Endothelial cell of umbilical vein (primary cell): ENCODE data around the gene SIPA1L2. TPM values are rescaled to one million over a fixed set of nuclear protein-coding genes. Genes with fewer than 3 reads are reported as not detected.

Source experiments
- BruUV-seq: library from RNA; stranded (reverse); fragments of 400-500 nt; replicated peaks from 2 replicates; lab custom pipeline; 2021; lab: Mats Ljungman, UMichigan
- CTCF ChIA-PET: fragments of 300-600, 350-600 bp; sonication (Branson Sonifier 250); formaldehyde crosslinking; loops from one replicate; lab custom pipeline; 2021; ENCODE audit warnings: antibody characterized with exemption, inconsistent platforms; lab: Charles Lee
- POLR2A ChIA-PET: fragments of 300-600, 350-600 bp; sonication (Branson Sonifier 250); formaldehyde crosslinking; loops from one replicate; lab custom pipeline; 2021; ENCODE audit warnings: antibody characterized with exemption, inconsistent platforms; lab: Charles Lee
- DNase-seq: peaks from one replicate; pipeline ENCODE4 v3.0.0-alpha.2; 2011; ENCODE audit warnings: low read depth, low spot score
- FAIRE-seq: peaks from 2 replicates; lab custom pipeline; 2011; peaks lifted over from hg19 to GRCh38; lab: Jason Lieb, UNC
- H2AFZ ChIP-seq: 2 replicates; pipeline ENCODE4 v1.6.0; 2012; ENCODE audit warnings: low read depth, low read length, control low read depth, inconsistent platforms
- H3K27ac ChIP-seq: 2 replicates; pipeline ENCODE4 v1.5.1; 2011; ENCODE audit warnings: low read depth, mild to moderate bottlenecking, control low read depth, low read length, moderate library complexity; ENCODE audit not compliant: insufficient read depth
- H3K27me3 ChIP-seq, 2 experiments: 2 replicates each; pipeline versions ENCODE4 v1.6.0 to v1.6.1; 2011; ENCODE audit warnings: low read length in 2 of 2, mixed read lengths in 1 of 2; ENCODE audit not compliant: control insufficient read depth in 2 of 2, insufficient read depth in 2 of 2
- H3K36me3 ChIP-seq, 2 experiments: 2 replicates in 1 of 2; 3 replicates in 1 of 2; pipeline ENCODE4 v1.5.1; 2011; ENCODE audit warnings: low read length in 2 of 2, mild to moderate bottlenecking in 1 of 2, moderate library complexity in 1 of 2; ENCODE audit not compliant: control insufficient read depth in 2 of 2, insufficient read depth in 2 of 2; ENCODE audit errors: extremely low read depth in 1 of 2
- H3K4me1 ChIP-seq: 3 replicates; pipeline ENCODE4 v1.5.1; 2011; ENCODE audit warnings: mild to moderate bottlenecking, low read length; ENCODE audit not compliant: control insufficient read depth, insufficient read depth; ENCODE audit errors: extremely low read depth
- H3K4me2 ChIP-seq: 2 replicates; pipeline ENCODE4 v1.6.1; 2011; ENCODE audit warnings: low read length, control low read depth, mixed read lengths; ENCODE audit not compliant: insufficient read depth
- H3K4me3 ChIP-seq, 3 experiments: fragments of 200-600 bp in 1 of 3; sonication (generic), shearing (Covaris generic) in 1 of 3; replicated peaks in 1 of 3; 2 replicates each; pipeline ENCODE4 v1.5.1; 2011 to 2016; ENCODE audit warnings: control low read depth in 3 of 3, low read length in 3 of 3, mild to moderate bottlenecking in 2 of 3, inconsistent platforms in 1 of 3, low read depth in 1 of 3, moderate library complexity in 1 of 3; ENCODE audit not compliant: insufficient read depth in 1 of 3
- H3K79me2 ChIP-seq: 2 replicates; pipeline ENCODE4 v1.6.0; 2012; ENCODE audit warnings: low read length, inconsistent platforms; ENCODE audit not compliant: control insufficient read depth, insufficient read depth
- H3K9ac ChIP-seq: replicated peaks from 2 replicates; pipeline ENCODE3; 2011; ENCODE audit warnings: low read length, control low read depth; ENCODE audit not compliant: insufficient read depth; ENCODE audit errors: extremely low read depth
- H3K9me1 ChIP-seq: replicated peaks from 3 replicates; pipeline ENCODE4 v1.6.0; 2011; ENCODE audit warnings: mild to moderate bottlenecking, low read length; ENCODE audit not compliant: control insufficient read depth, insufficient read depth; ENCODE audit errors: extremely low read depth
- H3K9me3 ChIP-seq: replicated peaks from 2 replicates; pipeline ENCODE4 v1.5.1; 2012; ENCODE audit warnings: low read length, inconsistent platforms; ENCODE audit not compliant: control insufficient read depth, insufficient read depth
- H4K20me1 ChIP-seq: replicated peaks from 2 replicates; pipeline ENCODE3; 2011; ENCODE audit warnings: mild to moderate bottlenecking, low read length; ENCODE audit not compliant: control insufficient read depth, insufficient read depth; ENCODE audit errors: extremely low read depth
- CTCF ChIP-seq, 2 donors: IDR thresholded peaks; 1 replicate in 1 of 2; 2 replicates in 1 of 2; pipeline ENCODE4 v1.5.1; 2011; ENCODE audit warnings: low read length in 2 of 2, mild to moderate bottlenecking in 2 of 2, moderate library complexity in 2 of 2, control low read depth in 1 of 2, inconsistent platforms in 1 of 2, low read depth in 1 of 2; ENCODE audit not compliant: insufficient read depth in 1 of 2; ENCODE audit errors: extremely low read depth in 1 of 2
- EZH2 ChIP-seq: IDR thresholded peaks from 2 replicates; pipeline ENCODE4 v1.6.1; 2012; ENCODE audit warnings: borderline replicate concordance, low read depth, mild to moderate bottlenecking, moderate library complexity, low read length, inconsistent platforms; ENCODE audit not compliant: severe bottlenecking
- FOS ChIP-seq: IDR thresholded peaks from 2 replicates; pipeline ENCODE4 v1.6.1; 2011; ENCODE audit warnings: mild to moderate bottlenecking, low read length, moderate library complexity, borderline replicate concordance; ENCODE audit not compliant: insufficient read depth
- GATA2 ChIP-seq: IDR thresholded peaks from 2 replicates; pipeline ENCODE4 v1.7.0; 2011; ENCODE audit warnings: low read depth, mild to moderate bottlenecking, moderate library complexity, mixed read lengths, low read length; ENCODE audit not compliant: insufficient read length, insufficient read depth
- JUN ChIP-seq: IDR thresholded peaks from 2 replicates; pipeline ENCODE4 v1.6.1; 2011; ENCODE audit warnings: borderline replicate concordance, low read depth; ENCODE audit not compliant: insufficient read length, insufficient read depth
- MAX ChIP-seq: IDR thresholded peaks from 2 replicates; pipeline ENCODE4 v1.6.1; 2011; ENCODE audit not compliant: insufficient read depth, insufficient read length
- MYC ChIP-seq: IDR thresholded peaks from one replicate; pipeline ENCODE4 v1.6.1; 2011; ENCODE audit warnings: mild to moderate bottlenecking, low read depth, low read length
- POLR2A ChIP-seq: IDR thresholded peaks from 2 replicates; pipeline ENCODE4 v1.6.1; 2012; ENCODE audit warnings: low read depth, mild to moderate bottlenecking, control low read depth, low read length
- POLR2AphosphoS5 ChIP-seq: IDR thresholded peaks from 2 replicates; pipeline ENCODE4 v1.6.1; 2012; ENCODE audit warnings: low read depth, mild to moderate bottlenecking, control low read depth, low read length, moderate library complexity; ENCODE audit not compliant: insufficient read depth
- dilution Hi-C: fragments of 300-500 bp; cut with MboI; formaldehyde crosslinking; loops from one replicate; pipeline ENCODE4 v1.15.0; 2019; ENCODE audit warnings: low sequenced_read_pairs; ENCODE audit not compliant: extremely low pct_ligation_motif_present
- intact Hi-C: fragments of 100-400 bp; cut with micrococcal nuclease; formaldehyde crosslinking; loops from one replicate; pipeline ENCODE4 v1.10.0; 2022
- polyA plus RNA-seq, 4 experiments: library from polyadenylated mRNA; depleted of rRNA in 3 of 4; stranded (reverse) in 3 of 4; unstranded in 1 of 4; fragments of >200 nt; gene quantifications; 2 replicates each; pipeline versions ENCODE4 v1.2.1 to v1.2.3, GENCODE V29; 2011 to 2012; ENCODE audit warnings: missing spikeins in 1 of 4
- total RNA-seq: library from RNA; stranded (reverse); gene quantifications from 2 replicates; pipeline ENCODE4 v1.2.3, GENCODE V29; 2021

SIPA1L2 gene
- total and polyA plus RNA-seq, 2 donors (not counting 3 experiments of a cell fraction or from before 2014, with no cell fraction given), result 3.6 to 12.8 TPM

- FAIRE-seq (no peak), DNase-seq (no peak)
- H3K27me3 ChIP-seq, result no peaks in the 10 kb centered on the region
- peak overlapping the region; percentile 75 for H2AFZ ChIP-seq
- no peak overlapping the region for H3K9ac ChIP-seq
- BruUV-seq, result no TSS peak
- H3K9me3 ChIP-seq, result no peaks in the 10 kb centered on the region
- dilution Hi-C loops (no loop called here), intact Hi-C loops (loop anchor here (1.0 to 5.0 kb wide), 4 partner anchors 157 to 606 kb away; no protein-coding TSS in a partner anchor)
- H3K36me3 ChIP-seq, result no peaks in the 10 kb centered on the region
- ChIA-PET POLR2A (no interaction called here), CTCF (interaction anchor here (1.2 to 2.0 kb wide), 5 partner anchors 317 to 606 kb away, joined by 3 to 9 read pairs (median 5); no protein-coding TSS in a partner anchor)
- peaks cover 6% of the 10 kb centered on the region for H3K4me1 ChIP-seq
- H3K4me2 ChIP-seq, result no peak overlapping the region
- no peak overlapping the region for H3K27ac ChIP-seq
- H3K4me3 ChIP-seq, result no peak overlapping the region
- no peaks in the 10 kb centered on the region for H4K20me1 ChIP-seq
- TF ChIP-seq JUN, result no peak
- no peak for TF ChIP-seq MAX
- no peak for TF ChIP-seq EZH2
- TF ChIP-seq POLR2AphosphoS5, result no peak
- TF ChIP-seq CTCF (IDR thresholded peaks at IDR 0.05; ENCODE audit: extremely low read depth in 1 of 2, insufficient read depth in 1 of 2, low read depth in 1 of 2, low read length in 2 of 2), result no peak
- TF ChIP-seq FOS, result no peak
- no peak for TF ChIP-seq MYC
- no peak for TF ChIP-seq POLR2A
- TF ChIP-seq GATA2, result no peak
- no peaks in the 10 kb centered on the region for H3K79me2 ChIP-seq
- H3K9me1 ChIP-seq, result no peaks in the 10 kb centered on the region
These were observed 5.3 kb upstream of the SIPA1L2 start for GRCh38 chr1:232635279-232635678.
